Activated naive CD8-positive, alpha-beta T cell treated with anti-CD3 and anti-CD28 coated beads, Interleukin-2, amount 10 ng/mL, durations not matched to agents 7 days and 5 days (primary cell): ENCODE results near the gene GPBP1. TPM values are rescaled to one million over a fixed set of nuclear protein-coding genes. Genes with fewer than 3 reads are reported as not detected.
A peak's percentile ranks its signal among the peaks of the same experiment; 100 is the strongest.

Source experiments
- ATAC-seq: fragments of 150-1000 bp; cut with Tn5 transposase; one replicate; pipeline ENCODE4 v1.10.0; 2021; ENCODE audit warnings: low read depth, moderate library complexity
- POLR2A ChIA-PET: fragments of 350-600 bp; sonication (Branson Sonifier 250); formaldehyde crosslinking; loops from one replicate; lab custom pipeline; 2021; ENCODE audit warnings: antibody characterized with exemption; lab: Charles Lee
- DNase-seq: peaks from one replicate; pipeline ENCODE4 v3.0.0; 2021
- H3K27ac Mint-ChIP-seq: one replicate; pipeline ENCODE4 v1.8.0; 2022; ENCODE audit warnings: mild to moderate bottlenecking, mixed read lengths
- H3K27me3 Mint-ChIP-seq: one replicate; pipeline ENCODE4 v1.8.0; 2022; ENCODE audit warnings: mild to moderate bottlenecking, moderate library complexity, mixed read lengths
- H3K36me3 Mint-ChIP-seq: one replicate; pipeline ENCODE4 v1.8.0; 2021; ENCODE audit warnings: mild to moderate bottlenecking, mixed read lengths
- H3K4me1 Mint-ChIP-seq: one replicate; pipeline ENCODE4 v1.8.0; 2021; ENCODE audit warnings: mixed read lengths
- H3K4me3 Mint-ChIP-seq: one replicate; pipeline ENCODE4 v1.8.0; 2022; ENCODE audit warnings: mild to moderate bottlenecking, moderate library complexity, mixed read lengths
- H3K9me3 Mint-ChIP-seq: one replicate; pipeline ENCODE4 v1.8.0; 2021; ENCODE audit warnings: mixed read lengths
- total RNA-seq, 2 experiments: library from RNA; stranded (reverse); gene quantifications; one replicate each; pipeline ENCODE4 v1.2.3, GENCODE V29; 2021

Gene GPBP1
- total RNA-seq, 2 experiments from 2014 or later = 107 to 112 TPM

- Mint-ChIP-seq H3K27ac (no peak overlapping the region), H3K4me3 (no peak overlapping the region), H3K36me3 (peaks cover 7% of the 10 kb centered on the region), H3K27me3 (no peaks in the 10 kb centered on the region), H3K4me1 (peaks cover 38% of the 10 kb centered on the region), H3K9me3 (no peaks in the 10 kb centered on the region)
- POLR2A ChIA-PET = no interaction called here
- no peak for DNase-seq
- no peak for ATAC-seq
These were observed 29.0 kb downstream of the GPBP1 start for GRCh38 chr5:57202811-57203210.

DNA sequence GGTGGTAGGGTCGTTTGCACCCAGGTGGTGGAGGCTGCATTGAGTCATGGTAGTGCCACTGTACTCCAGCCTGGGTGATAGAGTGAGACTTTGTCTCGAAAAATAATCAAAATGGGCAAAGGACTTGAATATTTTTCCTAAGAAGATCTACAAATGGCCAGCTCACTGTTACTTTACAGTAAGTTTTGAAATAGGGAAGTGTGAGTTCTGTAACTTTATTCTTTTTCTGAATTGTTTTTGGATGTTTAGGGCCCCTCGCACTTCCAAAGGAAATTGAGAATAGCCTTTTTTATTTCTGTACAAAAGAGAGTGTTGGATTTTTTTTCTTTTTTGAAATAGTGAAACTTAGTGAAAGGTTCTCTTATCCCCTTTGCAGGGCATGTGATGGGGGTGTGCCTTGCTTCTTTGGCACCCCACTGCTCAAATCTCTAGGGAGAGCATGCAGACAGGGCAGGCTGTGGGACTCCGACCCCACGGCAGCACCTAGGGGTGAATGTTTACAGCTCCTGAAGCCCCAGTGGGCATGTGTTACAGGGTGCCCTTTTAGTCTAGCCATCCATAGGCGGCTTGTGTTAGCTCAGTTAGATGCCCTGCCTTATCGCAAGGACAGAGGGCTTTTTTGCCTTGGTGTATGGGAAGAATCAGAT, 33.3 kb downstream of the GPBP1 start:
- H3K9me3 Mint-ChIP-seq = no peaks in the 10 kb centered on the region

GRCh38 chr5:57207681-57208080, 33.8 kb downstream of the GPBP1 start:
- Mint-ChIP-seq H3K4me1 (peaks cover 37% of the 10 kb centered on the region), H3K4me3 (no peak overlapping the region), H3K36me3 (peaks cover 20% of the 10 kb centered on the region), H3K27me3 (no peaks in the 10 kb centered on the region), H3K9me3 (no peaks in the 10 kb centered on the region), H3K27ac (no peak overlapping the region)
- POLR2A ChIA-PET = no interaction called here
- no peak for ATAC-seq
- no peak for DNase-seq

More for the DNA sequence above, 33.3 kb downstream of the GPBP1 start:
- Mint-ChIP-seq H3K4me1 (peaks cover 38% of the 10 kb centered on the region), H3K36me3 (peaks cover 18% of the 10 kb centered on the region), H3K4me3 (no peak overlapping the region), H3K27me3 (no peaks in the 10 kb centered on the region), H3K27ac (no peak overlapping the region)
- POLR2A ChIA-PET = no interaction called here
- no peak for ATAC-seq
- DNase-seq = no peak

DNA sequence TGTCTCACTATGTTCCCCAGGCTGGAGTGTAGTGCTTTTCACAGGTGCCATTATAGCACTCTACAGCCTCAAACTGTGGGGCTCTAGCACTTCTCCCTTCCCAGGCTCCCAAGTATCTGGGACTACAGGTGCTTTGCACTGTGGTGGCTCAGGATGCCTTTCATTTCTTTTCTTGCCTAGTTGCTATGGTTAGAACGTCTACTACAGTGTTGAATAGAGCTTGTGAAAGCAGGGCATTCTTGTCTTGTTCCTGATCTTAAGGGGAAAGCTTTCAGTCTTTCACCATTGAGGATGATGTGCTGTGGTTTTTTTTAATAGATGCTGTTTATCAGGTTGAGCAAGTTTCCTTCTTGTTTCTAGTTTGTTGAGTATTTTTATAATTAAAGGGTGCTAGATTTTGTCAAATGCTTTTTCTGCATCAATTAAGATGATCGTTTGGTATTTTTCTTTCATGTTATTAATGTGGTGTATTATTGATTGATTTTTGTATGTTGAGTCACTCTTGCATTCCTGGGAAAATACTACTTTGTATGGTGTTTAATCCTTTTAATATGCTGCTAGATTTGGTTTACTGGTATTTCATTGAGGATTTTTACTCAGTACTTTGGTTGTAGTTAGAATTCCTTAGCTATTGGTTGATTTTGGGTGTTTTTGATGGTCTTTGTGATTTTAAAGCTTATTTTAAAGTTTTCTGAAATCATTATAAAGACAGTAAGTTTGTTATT, 35.6 kb downstream of the GPBP1 start:
- no peak overlapping the region for H3K4me3 Mint-ChIP-seq
- ATAC-seq (no peak), DNase-seq (no peak)
- no peaks in the 10 kb centered on the region for H3K27me3 Mint-ChIP-seq
- peak overlapping the region; percentile 71 for H3K27ac Mint-ChIP-seq
- H3K4me1 Mint-ChIP-seq = peaks cover 37% of the 10 kb centered on the region
- H3K9me3 Mint-ChIP-seq = no peaks in the 10 kb centered on the region
- peaks cover 25% of the 10 kb centered on the region for H3K36me3 Mint-ChIP-seq
- POLR2A ChIA-PET = no interaction called here

DNA sequence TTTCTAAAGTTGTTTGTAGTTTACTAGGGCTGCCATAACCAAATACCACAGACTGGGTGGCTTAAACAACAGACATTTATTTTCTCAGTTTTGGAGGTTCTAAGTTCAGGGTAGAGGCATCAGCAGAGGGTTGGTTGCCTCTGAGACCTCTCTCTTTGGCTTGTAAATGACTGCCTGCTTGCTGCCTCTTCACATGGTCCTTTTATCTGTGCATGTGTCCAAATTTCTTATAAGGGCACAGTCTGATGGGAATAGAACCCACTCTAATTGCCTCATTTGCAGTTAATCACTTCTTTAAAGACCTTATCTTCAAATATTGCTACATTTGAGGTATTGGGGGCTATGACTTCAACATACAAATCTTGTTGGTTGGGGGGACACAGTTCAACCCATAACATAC, 36.8 kb downstream of the GPBP1 start:
- POLR2A ChIA-PET = no interaction called here
- peak overlapping the region; percentile 0 for H3K27ac Mint-ChIP-seq

DNA sequence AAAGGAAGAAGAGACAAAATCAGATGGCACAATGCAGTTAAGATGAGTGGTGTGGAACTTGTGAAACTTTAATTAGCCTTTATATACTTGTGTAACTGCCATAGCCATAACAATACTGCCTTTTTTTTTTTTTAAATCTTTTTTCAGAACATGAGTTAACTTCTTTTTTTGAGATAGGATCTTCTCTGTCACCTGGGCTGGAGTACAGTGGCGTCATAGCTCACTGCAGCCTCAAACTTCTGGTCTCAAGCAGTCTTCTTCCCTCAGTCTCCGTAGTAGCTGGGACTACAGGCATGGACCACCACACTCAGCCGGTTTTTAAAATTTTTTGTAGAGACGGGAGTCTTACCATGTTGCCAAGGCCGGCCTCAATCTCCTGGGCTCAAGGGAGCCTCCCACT, 37.2 kb downstream of the GPBP1 start:
- POLR2A ChIA-PET = no interaction called here

More for the DNA sequence above, 36.8 kb downstream of the GPBP1 start:
- Mint-ChIP-seq H3K27me3 (no peaks in the 10 kb centered on the region), H3K4me3 (no peak overlapping the region), H3K9me3 (no peaks in the 10 kb centered on the region), H3K4me1 (peaks cover 30% of the 10 kb centered on the region), H3K36me3 (peaks cover 35% of the 10 kb centered on the region)
- ATAC-seq (no peak), DNase-seq (no peak)

GRCh38 chr5:57215629-57216195, 41.9 kb downstream of the GPBP1 start:
- Mint-ChIP-seq H3K9me3 (no peaks in the 10 kb centered on the region), H3K27me3 (no peaks in the 10 kb centered on the region), H3K4me3 (no peak overlapping the region), H3K36me3 (peaks cover 21% of the 10 kb centered on the region), H3K27ac (no peak overlapping the region), H3K4me1 (peaks cover 19% of the 10 kb centered on the region)
- ATAC-seq (no peak), DNase-seq (no peak)
- POLR2A ChIA-PET = no interaction called here

More for the DNA sequence above, 37.2 kb downstream of the GPBP1 start:
- Mint-ChIP-seq H3K27me3 (no peaks in the 10 kb centered on the region), H3K36me3 (peaks cover 35% of the 10 kb centered on the region), H3K4me3 (no peak overlapping the region), H3K27ac (peak overlapping the region; percentile 0), H3K4me1 (peaks cover 32% of the 10 kb centered on the region), H3K9me3 (no peaks in the 10 kb centered on the region)
- ATAC-seq (no peak), DNase-seq (no peak)

GRCh38 chr5:57216714-57217113, 42.9 kb downstream of the GPBP1 start:
- no peaks in the 10 kb centered on the region for H3K27me3 Mint-ChIP-seq
- H3K36me3 Mint-ChIP-seq = peaks cover 19% of the 10 kb centered on the region
- H3K4me1 Mint-ChIP-seq = peaks cover 18% of the 10 kb centered on the region
- DNase-seq = no peak
- H3K9me3 Mint-ChIP-seq = no peaks in the 10 kb centered on the region
- H3K27ac Mint-ChIP-seq = no peak overlapping the region
- no peak overlapping the region for H3K4me3 Mint-ChIP-seq
- POLR2A ChIA-PET = no interaction called here
- no peak for ATAC-seq

- Mint-ChIP-seq H3K9me3 (no peaks in the 10 kb centered on the region), H3K36me3 (peaks cover 11% of the 10 kb centered on the region), H3K27me3 (no peaks in the 10 kb centered on the region), H3K27ac (peak overlapping the region; percentile 48), H3K4me1 (peaks cover 17% of the 10 kb centered on the region), H3K4me3 (no peak overlapping the region)
- ATAC-seq (no peak), DNase-seq (no peak)
- POLR2A ChIA-PET = interaction anchor here (0.7 kb wide), 1 partner anchor 102 kb away, joined by 3 read pairs; no protein-coding TSS in a partner anchor
These were observed 45.5 kb downstream of the GPBP1 start for GRCh38 chr5:57219386-57219785.

DNA sequence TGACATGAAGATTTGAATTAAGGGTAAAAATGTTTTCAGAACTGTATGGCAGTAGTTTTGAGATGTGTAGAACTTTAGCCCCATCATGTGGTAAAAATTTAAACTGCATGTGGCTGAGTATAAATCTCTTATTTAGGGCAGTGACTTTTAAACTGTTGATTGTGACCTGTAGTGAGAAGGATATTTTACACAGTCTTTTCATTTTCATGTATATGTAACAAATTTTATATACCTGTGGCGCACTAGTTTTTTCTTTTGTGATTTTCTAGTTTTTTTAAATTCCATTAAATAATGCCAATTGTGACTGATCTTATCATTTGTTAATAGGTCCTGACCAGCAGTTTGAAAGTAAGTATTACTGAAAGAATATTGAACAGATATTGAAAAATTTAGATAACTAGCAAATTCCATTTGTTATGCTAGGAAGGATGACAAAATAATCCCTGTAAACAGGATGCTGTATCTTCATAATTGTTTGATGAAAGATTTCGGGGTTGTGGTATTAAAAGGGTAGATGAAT, 47.2 kb downstream of the GPBP1 start:
- ATAC-seq (peak; percentile 72), DNase-seq (no peak)
- no peak overlapping the region for H3K4me3 Mint-ChIP-seq
- H3K4me1 Mint-ChIP-seq = peaks cover 13% of the 10 kb centered on the region
- H3K36me3 Mint-ChIP-seq = peaks cover 5% of the 10 kb centered on the region
- POLR2A ChIA-PET = no interaction called here
- no peaks in the 10 kb centered on the region for H3K27me3 Mint-ChIP-seq
- no peaks in the 10 kb centered on the region for H3K9me3 Mint-ChIP-seq
- H3K27ac Mint-ChIP-seq = no peak overlapping the region

- Mint-ChIP-seq H3K4me3 (no peak overlapping the region), H3K9me3 (no peaks in the 10 kb centered on the region), H3K27ac (no peak overlapping the region), H3K4me1 (peaks cover 7% of the 10 kb centered on the region), H3K36me3 (peaks cover 21% of the 10 kb centered on the region), H3K27me3 (no peaks in the 10 kb centered on the region)
- POLR2A ChIA-PET = interaction anchor here (0.7 kb wide), 1 partner anchor 583 kb away, joined by 4 read pairs; no protein-coding TSS in a partner anchor
- no peak for ATAC-seq
- no peak for DNase-seq
These were observed 51.7 kb downstream of the GPBP1 start for GRCh38 chr5:57225553-57225952.

DNA sequence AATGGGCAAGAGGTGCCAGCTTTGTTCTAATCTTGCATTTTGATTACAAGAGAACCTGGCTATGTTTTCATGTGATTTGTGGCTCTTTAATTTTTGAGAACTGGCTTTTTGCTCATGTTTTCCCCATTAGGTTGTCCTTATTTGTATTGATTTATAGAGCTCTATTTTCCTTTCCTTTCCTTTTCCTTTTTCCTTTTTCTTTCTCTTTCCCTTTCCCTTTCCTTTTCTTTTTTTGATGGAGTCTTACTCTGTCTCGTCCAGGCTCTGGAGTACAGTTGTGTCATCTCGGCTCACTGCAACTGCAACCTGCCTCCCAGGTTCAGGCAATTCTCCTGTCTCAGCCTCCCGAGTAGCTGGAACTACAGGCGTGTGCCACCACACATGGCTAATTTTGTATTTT, 55.5 kb downstream of the GPBP1 start:
- POLR2A ChIA-PET = no interaction called here
- Mint-ChIP-seq H3K27me3 (no peaks in the 10 kb centered on the region), H3K4me3 (no peak overlapping the region), H3K9me3 (no peaks in the 10 kb centered on the region), H3K4me1 (peaks cover 16% of the 10 kb centered on the region), H3K36me3 (peaks cover 52% of the 10 kb centered on the region), H3K27ac (peak overlapping the region; percentile 31)
- ATAC-seq (no peak), DNase-seq (no peak)

DNA sequence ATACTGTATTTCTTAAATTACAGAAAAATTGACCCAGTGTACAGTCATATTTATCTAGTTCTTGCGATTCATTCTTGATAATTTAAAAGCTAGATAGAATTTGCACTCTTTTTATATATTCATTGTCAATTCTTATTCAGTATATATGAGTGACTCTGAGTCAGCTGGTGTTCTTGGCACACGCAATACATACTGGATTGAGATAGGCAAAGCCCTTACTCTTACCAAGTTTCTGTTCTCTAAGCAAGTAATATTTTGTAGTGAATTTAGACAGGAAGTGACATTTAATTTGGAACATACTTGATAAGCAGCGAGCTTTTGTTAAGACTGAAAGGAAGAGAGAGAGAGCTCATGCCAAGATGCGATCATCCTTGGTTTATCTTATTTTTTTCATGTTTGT, 57.7 kb downstream of the GPBP1 start:
- H3K4me1 Mint-ChIP-seq = peaks cover 22% of the 10 kb centered on the region
- no peaks in the 10 kb centered on the region for H3K9me3 Mint-ChIP-seq
- H3K4me3 Mint-ChIP-seq = no peak overlapping the region
- H3K27ac Mint-ChIP-seq = no peak overlapping the region
- POLR2A ChIA-PET = no interaction called here
- ATAC-seq = no peak
- DNase-seq = no peak
- peaks cover 50% of the 10 kb centered on the region for H3K36me3 Mint-ChIP-seq
- no peaks in the 10 kb centered on the region for H3K27me3 Mint-ChIP-seq
